T-helper 17 cell (primary cell): Measurements from ENCODE around the gene CDCA5. TPM values are rescaled to one million over a fixed set of nuclear protein-coding genes. Genes with fewer than 3 reads are reported as not detected.

Source experiments
- ATAC-seq: fragments of 150-1000 bp; cut with Tn5 transposase; 2 replicates; pipeline ENCODE4 v1.10.0; 2021; ENCODE audit warnings: mild to moderate bottlenecking, moderate library complexity
- DNase-seq, 3 donors: peaks; one replicate each; pipeline versions ENCODE4 v3.0.0 to v3.0.0-alpha.2; 2020 to 2021
- H3K9me3 ChIP-seq: one replicate; pipeline ENCODE4 v1.7.0; 2013; ENCODE audit warnings: low read length, mild to moderate bottlenecking; ENCODE audit not compliant: control insufficient read depth, poor library complexity, severe bottlenecking
- H3K27ac Mint-ChIP-seq: one replicate; pipeline ENCODE4 v1.8.0; 2022; ENCODE audit warnings: mild to moderate bottlenecking, moderate library complexity, mixed read lengths
- H3K27me3 Mint-ChIP-seq: one replicate; pipeline ENCODE4 v1.8.0; 2022; ENCODE audit warnings: mixed read lengths
- H3K36me3 Mint-ChIP-seq: one replicate; pipeline ENCODE4 v1.8.0; 2022; ENCODE audit warnings: low read depth, mixed read lengths
- H3K4me1 Mint-ChIP-seq: one replicate; pipeline ENCODE4 v1.8.0; 2022; ENCODE audit warnings: mild to moderate bottlenecking, mixed read lengths
- H3K4me3 Mint-ChIP-seq: one replicate; pipeline ENCODE4 v1.8.0; 2022; ENCODE audit warnings: mild to moderate bottlenecking, moderate library complexity, mixed read lengths
- total RNA-seq, 4 donors: library from RNA in 2 of 4; stranded (reverse) in 2 of 4; gene quantifications; one replicate each; pipeline ENCODE4 v1.2.3 and lab custom pipeline; 2022 to 2026

The CDCA5 gene
- total RNA-seq, 2 donors from 2014 or later, result 0.37 to 0.90 TPM

DNA sequence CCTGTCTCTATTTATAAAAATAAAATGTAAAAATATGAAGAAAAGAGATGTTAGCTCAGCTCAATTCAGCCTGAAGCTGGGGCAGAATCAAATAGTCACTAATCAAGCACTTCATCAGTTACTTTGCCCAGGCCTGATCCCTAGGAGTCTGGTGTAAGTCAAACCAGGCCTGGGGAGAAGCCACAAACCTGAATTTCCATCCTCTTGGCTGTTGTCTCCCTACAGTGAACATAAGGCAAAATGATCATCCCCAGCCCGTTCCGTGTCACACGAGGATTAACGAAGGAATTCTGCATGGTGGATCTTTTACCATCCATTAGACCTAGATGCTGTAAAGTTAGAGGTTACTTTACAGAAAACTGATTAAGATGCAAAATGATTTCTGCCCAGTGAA, 19.0 kb downstream of the CDCA5 start:
- Mint-ChIP-seq H3K36me3 (no peaks in the 10 kb centered on the region), H3K4me3 (no peak overlapping the region), H3K27ac (no peak overlapping the region), H3K4me1 (peaks cover 12% of the 10 kb centered on the region), H3K27me3 (peaks cover 6% of the 10 kb centered on the region)
- no peaks in the 10 kb centered on the region for H3K9me3 ChIP-seq
- DNase-seq (no peak), ATAC-seq (no peak)

DNA sequence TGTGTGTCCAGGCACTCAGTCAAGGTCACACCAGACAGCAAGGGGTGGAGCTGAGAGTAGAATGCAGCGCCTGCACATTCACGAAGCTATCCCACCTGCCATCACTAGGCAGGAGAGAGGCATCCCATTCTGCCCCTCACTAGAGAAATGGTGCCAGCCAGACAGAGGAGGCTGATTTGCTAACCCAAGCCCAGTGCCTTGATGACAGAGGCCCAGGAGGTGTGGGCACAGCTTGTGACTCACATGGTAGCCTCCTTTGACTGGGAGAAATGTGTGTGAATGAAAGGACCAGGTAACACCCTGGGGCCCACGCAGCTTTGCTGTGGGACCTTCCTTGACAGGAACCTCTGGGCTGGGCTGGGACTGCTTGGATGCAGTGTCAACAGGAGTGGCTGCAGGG, 20.3 kb downstream of the CDCA5 start:
- DNase-seq (no peak), ATAC-seq (no peak)
- no peak overlapping the region for H3K4me3 Mint-ChIP-seq
- no peaks in the 10 kb centered on the region for H3K9me3 ChIP-seq
- no peaks in the 10 kb centered on the region for H3K36me3 Mint-ChIP-seq
- peaks cover 6% of the 10 kb centered on the region for H3K27me3 Mint-ChIP-seq
- H3K27ac Mint-ChIP-seq, result no peak overlapping the region
- H3K4me1 Mint-ChIP-seq, result peaks cover 16% of the 10 kb centered on the region

DNA sequence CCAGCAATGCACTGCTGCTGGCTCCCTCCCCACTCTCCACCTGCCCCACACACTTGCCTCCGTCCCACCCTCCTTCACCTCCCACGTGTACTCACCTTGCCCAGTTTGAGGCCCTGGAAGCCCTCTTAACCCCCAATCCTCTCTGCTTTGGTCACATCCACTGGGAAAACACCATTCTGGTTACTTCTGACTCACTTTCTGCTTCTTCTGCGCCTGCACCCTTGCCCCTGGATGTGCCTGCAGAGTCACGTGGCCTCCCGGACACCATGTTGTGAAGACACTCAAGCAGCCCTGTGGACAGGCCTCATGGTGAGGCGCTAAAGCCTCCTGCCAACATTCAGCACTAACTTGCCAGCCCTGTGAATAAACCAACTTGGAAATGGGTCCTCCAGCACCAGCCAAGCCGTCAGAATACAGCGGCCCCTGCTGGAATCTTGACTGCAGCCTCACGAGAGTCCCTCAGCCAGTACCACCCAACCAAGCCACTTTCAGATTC, 22.9 kb downstream of the CDCA5 start:
- Mint-ChIP-seq H3K27me3 (peaks cover 6% of the 10 kb centered on the region), H3K4me3 (no peak overlapping the region), H3K27ac (no peak overlapping the region), H3K4me1 (peaks cover 16% of the 10 kb centered on the region), H3K36me3 (no peaks in the 10 kb centered on the region)
- H3K9me3 ChIP-seq, result no peaks in the 10 kb centered on the region
- DNase-seq (no peak), ATAC-seq (peak; percentile 18)

DNA sequence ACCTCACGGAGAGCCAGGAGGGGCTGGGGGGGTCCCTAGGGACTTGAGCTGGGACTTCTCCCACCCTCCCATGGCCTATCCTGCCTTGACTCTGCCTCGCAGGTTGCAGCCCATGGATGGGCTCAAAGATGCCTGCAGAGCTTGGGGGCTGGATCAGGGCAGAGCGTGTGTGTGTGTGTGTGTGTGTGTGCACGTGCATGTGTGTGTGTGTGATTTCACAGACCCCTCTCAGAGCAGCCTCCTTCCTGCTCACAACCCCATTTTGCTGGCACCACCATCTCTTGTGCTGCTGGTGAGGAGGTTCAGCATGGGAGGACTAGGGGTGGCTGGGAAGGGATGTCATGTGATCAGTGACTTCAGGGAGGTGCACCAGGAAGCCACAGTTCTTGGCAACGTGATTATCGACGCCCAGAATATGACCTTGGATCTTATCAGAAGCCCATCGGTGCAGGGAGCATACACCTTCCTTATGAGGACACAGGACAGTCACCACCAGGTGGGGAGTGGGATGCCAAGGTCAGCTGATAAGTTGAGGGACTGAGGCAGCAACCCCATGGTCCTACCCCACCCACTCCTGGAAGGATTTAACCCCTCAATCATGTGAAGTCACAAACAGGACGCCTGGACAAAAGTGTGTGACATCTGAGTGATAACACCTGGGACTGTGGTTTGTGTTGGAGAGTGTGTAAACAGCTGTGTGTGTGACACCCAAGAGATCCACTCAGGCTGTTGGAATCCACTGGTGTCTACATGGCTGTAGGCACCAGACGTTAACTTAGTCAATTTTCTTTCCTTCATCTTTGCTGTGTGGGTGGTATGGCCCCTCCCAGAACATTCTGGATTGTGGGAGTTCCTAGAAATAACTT, 23.6 kb downstream of the CDCA5 start:
- H3K36me3 Mint-ChIP-seq, result no peaks in the 10 kb centered on the region

DNA sequence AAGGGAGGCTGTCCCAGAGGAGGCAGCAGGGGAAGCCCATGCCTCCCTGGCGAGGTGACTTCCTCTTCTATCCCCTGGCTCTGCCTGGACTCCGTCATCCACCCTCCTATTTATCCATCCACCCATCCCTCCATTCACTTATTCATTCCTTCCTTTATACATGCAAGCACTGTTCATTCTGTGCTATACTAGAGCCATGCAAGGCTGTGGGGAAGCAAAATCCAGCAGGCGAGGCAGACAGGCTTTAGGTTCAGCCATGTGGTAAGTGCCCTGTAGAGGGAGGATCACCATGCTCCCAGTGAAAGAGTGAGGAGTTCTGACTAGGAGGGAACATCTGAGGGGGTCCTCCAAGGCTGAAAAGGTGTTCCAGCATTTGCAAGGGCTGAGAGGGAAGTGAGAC, 24.3 kb downstream of the CDCA5 start:
- Mint-ChIP-seq H3K4me1 (peaks cover 19% of the 10 kb centered on the region), H3K27me3 (peaks cover 6% of the 10 kb centered on the region), H3K4me3 (no peak overlapping the region), H3K36me3 (no peaks in the 10 kb centered on the region), H3K27ac (no peak overlapping the region)
- ATAC-seq (no peak), DNase-seq (no peak)
- H3K9me3 ChIP-seq, result no peaks in the 10 kb centered on the region

More for the DNA sequence above, 23.6 kb downstream of the CDCA5 start:
- no peak for DNase-seq
- ATAC-seq, result no peak
- no peaks in the 10 kb centered on the region for H3K9me3 ChIP-seq
- peaks cover 6% of the 10 kb centered on the region for H3K27me3 Mint-ChIP-seq
- no peak overlapping the region for H3K27ac Mint-ChIP-seq
- peaks cover 19% of the 10 kb centered on the region for H3K4me1 Mint-ChIP-seq
- no peak overlapping the region for H3K4me3 Mint-ChIP-seq

DNA sequence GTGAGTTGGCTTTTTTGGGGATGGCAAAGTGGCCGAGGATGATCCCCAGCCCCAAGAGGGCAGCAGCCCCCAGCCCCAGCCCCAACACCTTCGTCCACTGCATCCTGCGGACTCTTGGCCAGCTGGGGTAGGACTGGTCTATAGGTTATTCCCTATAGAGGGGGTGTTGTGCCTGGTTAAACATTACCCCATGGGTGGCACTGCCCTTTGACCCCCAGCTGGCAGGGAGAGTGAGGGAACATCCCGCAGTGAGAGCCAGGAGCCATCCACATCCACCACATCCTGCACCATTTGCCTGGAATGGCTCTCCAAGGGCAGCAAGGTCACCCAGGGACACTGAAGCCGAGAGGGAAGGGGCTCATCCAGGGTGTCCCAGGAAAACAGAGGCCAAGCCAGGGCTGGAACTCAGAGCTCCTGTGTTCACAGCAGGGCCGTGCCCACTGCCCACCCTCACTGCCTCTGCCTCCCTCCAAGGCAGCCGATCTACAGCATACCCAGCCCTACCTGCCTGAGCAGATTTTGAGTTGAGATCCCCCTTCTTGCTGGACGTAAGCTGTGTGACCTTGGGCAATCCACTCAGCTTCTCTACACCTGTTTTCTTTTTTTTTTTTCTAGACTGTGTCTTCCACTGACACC, 25.3 kb downstream of the CDCA5 start, which contains the start of gene NAALADL1:
Gene NAALADL1 (minus strand): TSS at position 135 of the 636 bp plus-strand sequence. CDS start 32 bp downstream, at position 103.
- H3K9me3 ChIP-seq, result no peaks in the 10 kb centered on the region
- Mint-ChIP-seq H3K4me3 (no peak within 1 kb of the TSS), H3K36me3 (no peaks in the 10 kb centered on the region), H3K27me3 (peaks cover 6% of the 10 kb centered on the region), H3K27ac (no peak within 1 kb of the TSS), H3K4me1 (peaks cover 27% of the 10 kb centered on the region)
- no peak for ATAC-seq
- no peak for DNase-seq

DNA sequence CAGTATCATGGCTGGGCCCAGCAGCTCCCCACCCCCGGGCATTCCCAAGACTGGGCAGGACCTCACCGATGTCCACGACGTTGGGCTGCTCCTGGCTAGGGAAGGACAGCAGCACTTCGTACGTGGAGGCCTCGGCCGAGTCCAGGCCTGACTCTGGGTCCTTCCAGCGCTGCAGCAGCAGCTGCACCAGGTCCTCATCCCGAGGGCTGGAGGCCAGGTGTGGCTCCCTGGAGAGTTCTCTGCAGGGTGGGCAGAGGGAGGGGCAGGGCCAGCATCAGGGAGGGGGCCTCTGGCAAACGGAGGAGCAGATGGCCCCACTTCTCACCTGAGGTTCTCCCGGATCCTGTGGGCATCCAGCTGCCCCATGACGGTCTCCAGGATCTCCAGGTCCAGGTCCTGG, 25.8 kb downstream of the CDCA5 start:
- no peak overlapping the region for H3K27ac Mint-ChIP-seq
- DNase-seq, result no peak

DNA sequence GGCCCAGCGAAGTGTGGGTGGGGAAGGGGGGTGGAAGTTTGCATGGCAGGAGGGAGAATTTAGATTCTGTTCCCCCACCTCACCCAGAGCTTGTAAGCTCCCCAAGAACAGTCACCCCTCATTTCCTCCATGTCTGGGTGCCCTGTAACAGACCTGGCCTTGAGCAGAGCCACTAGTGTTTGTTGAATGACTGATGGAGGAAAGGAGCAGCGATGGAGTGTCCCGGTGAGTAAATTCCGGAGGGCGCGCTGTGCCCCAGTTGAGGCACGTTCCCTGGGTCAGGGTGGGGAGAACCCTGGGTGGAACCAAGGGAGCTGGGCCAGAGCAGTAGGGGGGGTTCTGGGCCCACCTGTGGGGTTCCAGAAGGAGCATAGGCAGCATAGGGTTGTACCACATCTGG, 26.3 kb downstream of the CDCA5 start:
- DNase-seq (no peak), ATAC-seq (no peak)
- no peak overlapping the region for H3K4me3 Mint-ChIP-seq
- H3K27ac Mint-ChIP-seq, result no peak overlapping the region
- no peaks in the 10 kb centered on the region for H3K9me3 ChIP-seq
- H3K36me3 Mint-ChIP-seq, result no peaks in the 10 kb centered on the region
- peaks cover 28% of the 10 kb centered on the region for H3K4me1 Mint-ChIP-seq
- H3K27me3 Mint-ChIP-seq, result no peaks in the 10 kb centered on the region

More for the DNA sequence above, 25.8 kb downstream of the CDCA5 start:
- Mint-ChIP-seq H3K4me1 (peaks cover 28% of the 10 kb centered on the region), H3K27me3 (peaks cover 4% of the 10 kb centered on the region), H3K36me3 (no peaks in the 10 kb centered on the region), H3K4me3 (no peak overlapping the region)
- no peak for ATAC-seq
- H3K9me3 ChIP-seq, result no peaks in the 10 kb centered on the region

DNA sequence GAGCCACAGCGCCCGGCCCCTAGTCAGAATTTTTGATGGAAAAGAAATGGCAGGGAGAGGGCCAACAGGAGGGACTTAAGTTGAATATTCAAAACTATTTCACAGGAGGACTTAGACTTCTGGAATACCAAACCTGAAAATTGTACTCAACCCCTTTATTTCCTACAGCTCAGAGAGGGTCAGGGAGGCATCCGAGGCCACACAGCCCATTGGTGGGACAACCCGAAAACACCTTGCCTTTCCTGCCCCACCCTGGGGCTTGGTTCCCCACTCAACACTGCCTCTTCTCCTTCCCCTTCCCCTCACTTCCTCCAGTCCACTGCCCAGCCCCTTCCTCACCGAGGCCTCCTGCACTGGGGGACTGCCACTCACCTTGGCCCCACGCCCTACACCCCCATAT, 26.8 kb downstream of the CDCA5 start:
- no peaks in the 10 kb centered on the region for H3K9me3 ChIP-seq
- Mint-ChIP-seq H3K36me3 (no peaks in the 10 kb centered on the region), H3K4me3 (no peak overlapping the region), H3K27ac (no peak overlapping the region), H3K4me1 (peaks cover 24% of the 10 kb centered on the region), H3K27me3 (no peaks in the 10 kb centered on the region)
- DNase-seq, result no peak
- ATAC-seq, result no peak

DNA sequence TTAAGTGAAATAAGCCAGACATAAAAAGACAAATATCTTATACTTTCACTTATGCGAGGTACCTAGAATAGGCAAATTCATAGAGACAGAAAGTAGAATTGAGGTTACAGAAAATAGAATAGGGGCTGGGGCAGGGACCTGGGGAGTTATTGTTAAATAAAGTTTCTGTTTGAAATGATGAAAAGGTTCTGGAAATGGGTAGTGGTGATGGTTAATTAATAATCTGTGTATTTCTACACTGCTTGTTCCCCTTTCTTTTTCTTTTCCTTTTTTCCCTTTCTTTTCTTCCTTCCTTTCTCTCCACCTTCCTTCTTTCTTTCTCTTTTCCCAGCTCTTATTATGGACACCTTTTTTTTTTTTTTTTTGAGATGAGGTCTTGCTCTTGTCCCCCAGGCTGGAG, 28.3 kb downstream of the CDCA5 start:
- Mint-ChIP-seq H3K36me3 (no peaks in the 10 kb centered on the region), H3K4me3 (no peak overlapping the region), H3K4me1 (peaks cover 20% of the 10 kb centered on the region), H3K27me3 (no peaks in the 10 kb centered on the region), H3K27ac (peak overlapping the region; percentile 75)
- no peaks in the 10 kb centered on the region for H3K9me3 ChIP-seq
- ATAC-seq, result no peak
- DNase-seq, result no peak

DNA sequence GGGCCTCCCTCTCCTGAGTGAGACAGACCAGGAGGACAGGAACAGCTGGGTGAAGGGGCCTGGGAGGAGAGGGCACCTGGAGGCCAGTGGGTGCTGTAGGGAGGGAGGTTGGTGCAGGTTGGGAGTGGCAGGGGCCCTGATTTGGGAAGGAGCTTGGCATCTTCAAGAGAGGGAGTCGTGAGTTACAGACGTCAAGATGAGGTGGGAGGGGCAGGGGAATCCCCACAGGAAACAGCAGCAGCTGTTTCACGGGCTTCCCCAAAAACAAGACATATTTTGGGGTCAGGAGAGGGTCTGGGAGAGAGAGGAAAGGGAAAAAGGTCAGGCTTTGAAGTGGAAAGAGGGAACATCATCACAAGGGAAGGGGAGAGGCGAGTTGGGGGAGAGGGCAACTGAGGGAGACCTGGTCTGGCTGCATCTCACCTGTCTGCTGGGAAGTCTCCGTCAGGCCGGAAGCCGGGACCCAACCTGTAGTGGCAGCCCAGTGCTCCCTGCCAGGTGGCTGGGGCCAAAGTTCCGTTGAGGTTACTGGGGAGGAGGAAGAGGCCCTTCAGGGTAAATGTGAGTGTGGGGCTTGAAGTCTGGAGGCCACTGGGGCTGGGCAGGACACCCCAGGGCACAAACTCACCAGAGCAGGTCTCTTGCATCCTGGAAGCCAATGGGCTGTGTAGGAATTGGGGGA, 29.9 kb downstream of the CDCA5 start:
- peaks cover 12% of the 10 kb centered on the region for H3K4me1 Mint-ChIP-seq
- H3K36me3 Mint-ChIP-seq, result no peaks in the 10 kb centered on the region
- H3K27ac Mint-ChIP-seq, result peak overlapping the region; percentile 93
- H3K27me3 Mint-ChIP-seq, result no peaks in the 10 kb centered on the region
- ATAC-seq (peak; percentile 88), DNase-seq (no peak)
- H3K4me3 Mint-ChIP-seq, result peak overlapping the region; percentile 81
- no peaks in the 10 kb centered on the region for H3K9me3 ChIP-seq

DNA sequence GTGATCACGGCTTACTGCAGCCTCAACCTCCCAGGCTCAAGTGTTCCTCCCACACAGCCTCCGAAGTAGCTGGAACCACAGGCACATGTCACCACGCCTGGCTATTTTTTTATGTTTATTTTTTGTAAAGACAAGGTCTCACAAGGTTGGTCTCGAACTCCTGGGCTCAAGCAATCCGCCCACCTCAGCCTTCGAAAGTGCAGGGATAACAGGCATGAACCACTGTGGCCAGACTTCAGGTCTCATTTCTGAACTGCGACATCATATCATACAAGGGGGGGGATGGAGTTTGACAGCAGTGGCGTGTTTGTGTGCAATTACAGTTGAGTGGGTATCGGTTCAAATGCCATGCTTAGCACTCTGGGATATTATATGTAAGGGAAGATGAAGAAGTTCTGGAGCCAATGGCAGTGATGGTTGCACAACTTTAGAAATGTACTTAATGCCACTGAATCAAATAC, 32.4 kb downstream of the CDCA5 start:
- no peak overlapping the region for H3K4me3 Mint-ChIP-seq
- H3K4me1 Mint-ChIP-seq, result peaks cover 18% of the 10 kb centered on the region
- H3K27me3 Mint-ChIP-seq, result no peaks in the 10 kb centered on the region
- H3K9me3 ChIP-seq, result no peaks in the 10 kb centered on the region
- no peaks in the 10 kb centered on the region for H3K36me3 Mint-ChIP-seq
- DNase-seq (no peak), ATAC-seq (no peak)
- H3K27ac Mint-ChIP-seq, result no peak overlapping the region
